IMR-90 (cell line): ENCODE data around the gene ATP13A1. TPM values are rescaled to one million over a fixed set of nuclear protein-coding genes. Genes with fewer than 3 reads are reported as not detected.

Source experiments
- ATAC-seq: fragments of 200-7000 bp; cut with Tn5 transposase; 2 replicates; pipeline ENCODE4 v1.9.1; 2020; ENCODE audit warnings: low read depth, mild to moderate bottlenecking, moderate library complexity
- BruUV-seq: library from RNA; stranded (reverse); fragments of 400-500 nt; replicated peaks from 2 replicates; lab custom pipeline; 2021; lab: Mats Ljungman, UMichigan
- CTCF ChIA-PET: fragments of 300-600 bp; formaldehyde crosslinking; extraction: SDS; loops from one replicate; lab custom pipeline; 2021; ENCODE audit warnings: antibody characterized with exemption; lab: Yijun Ruan, JAX
- POLR2A ChIA-PET: fragments of 300-600 bp; sonication (Branson Sonifier 250); formaldehyde crosslinking; loops from one replicate; lab custom pipeline; 2022; ENCODE audit warnings: antibody characterized with exemption; ENCODE audit not compliant: unreplicated experiment; lab: Charles Lee
- DNase-seq: peaks from one replicate; pipeline ENCODE4 v3.0.0; 2013
- H2AFZ ChIP-seq: replicated peaks from 2 replicates; pipeline ENCODE3; 2013; ENCODE audit warnings: low read length, mild to moderate bottlenecking; ENCODE audit not compliant: poor library complexity
- H2AK5ac ChIP-seq: 2 replicates; pipeline ENCODE4 v1.6.1; 2013; ENCODE audit warnings: low read depth, low read length, inconsistent platforms
- H2AK9ac ChIP-seq: replicated peaks from 2 replicates; pipeline ENCODE3; 2013; ENCODE audit warnings: mild to moderate bottlenecking, low read depth, low read length, moderate library complexity; ENCODE audit not compliant: poor library complexity
- H2BK120ac ChIP-seq: 2 replicates; pipeline ENCODE4 v1.6.1; 2013; ENCODE audit warnings: low read depth, low read length, inconsistent platforms
- H2BK15ac ChIP-seq: 3 replicates; pipeline ENCODE4 v1.6.1; 2013; ENCODE audit warnings: low read depth, low read length, inconsistent platforms
- H2BK20ac ChIP-seq: 2 replicates; pipeline ENCODE4 v1.6.1; 2013; ENCODE audit warnings: low read depth, mild to moderate bottlenecking, inconsistent platforms, low read length, moderate library complexity
- H2BK5ac ChIP-seq: 2 replicates; pipeline ENCODE4 v1.6.1; 2013; ENCODE audit warnings: mild to moderate bottlenecking, low read depth, low read length, inconsistent platforms; ENCODE audit not compliant: poor library complexity, severe bottlenecking
- H3K14ac ChIP-seq: replicated peaks from 2 replicates; pipeline ENCODE4 v1.6.1; 2013; ENCODE audit warnings: low read depth, low read length, inconsistent platforms
- H3K18ac ChIP-seq: 2 replicates; pipeline ENCODE4 v1.6.1; 2013; ENCODE audit warnings: low read depth, low read length, control low read depth
- H3K23ac ChIP-seq: 2 replicates; pipeline ENCODE4 v1.6.1; 2013; ENCODE audit warnings: low read depth, low read length, inconsistent platforms
- H3K27ac ChIP-seq: 2 replicates; pipeline ENCODE4 v1.5.1; 2013; ENCODE audit warnings: mild to moderate bottlenecking, control low read depth, low read length; ENCODE audit not compliant: insufficient read depth
- H3K27me3 ChIP-seq: 2 replicates; pipeline ENCODE4 v1.6.1; 2013; ENCODE audit warnings: low read length; ENCODE audit not compliant: control insufficient read depth, insufficient read depth
- H3K36me3 ChIP-seq: 2 replicates; pipeline ENCODE4 v1.6.1; 2013; ENCODE audit warnings: low read length, mixed read lengths; ENCODE audit not compliant: control insufficient read depth, insufficient read depth
- H3K4ac ChIP-seq: 2 replicates; pipeline ENCODE4 v1.6.1; 2013; ENCODE audit warnings: low read depth, low read length, inconsistent platforms
- H3K4me1 ChIP-seq: 2 replicates; pipeline ENCODE4 v1.6.1; 2013; ENCODE audit warnings: low read length, mixed read lengths; ENCODE audit not compliant: control insufficient read depth, insufficient read depth
- H3K4me2 ChIP-seq: 2 replicates; pipeline ENCODE4 v1.6.1; 2013; ENCODE audit warnings: low read depth, mild to moderate bottlenecking, control low read depth, low read length, moderate library complexity
- H3K4me3 ChIP-seq: 2 replicates; pipeline ENCODE4 v1.5.1; 2013; ENCODE audit warnings: low read depth, mild to moderate bottlenecking, control low read depth, low read length, moderate library complexity; ENCODE audit not compliant: insufficient read depth
- H3K56ac ChIP-seq: 2 replicates; pipeline ENCODE4 v1.6.1; 2013; ENCODE audit warnings: low read length, inconsistent platforms; ENCODE audit not compliant: insufficient read depth; ENCODE audit errors: extremely low read depth
- H3K79me1 ChIP-seq, 2 experiments: 2 replicates each; pipeline ENCODE4 v1.6.1; 2013; ENCODE audit warnings: low read length in 2 of 2, inconsistent platforms in 1 of 2, low read depth in 1 of 2
- H3K9ac ChIP-seq: 2 replicates; pipeline ENCODE4 v1.6.1; 2013; ENCODE audit warnings: low read depth, low read length, control low read depth
- H3K9me1 ChIP-seq: 2 replicates; pipeline ENCODE4 v1.6.1; 2013; ENCODE audit warnings: low read length, inconsistent platforms; ENCODE audit not compliant: insufficient read depth
- H3K9me3 ChIP-seq: 2 replicates; pipeline ENCODE4 v1.6.1; 2013; ENCODE audit warnings: low read length; ENCODE audit not compliant: control insufficient read depth, insufficient read depth
- H4K20me1 ChIP-seq: 2 replicates; pipeline ENCODE4 v1.6.1; 2013; ENCODE audit warnings: low read length, inconsistent platforms; ENCODE audit not compliant: insufficient read depth
- H4K5ac ChIP-seq: 2 replicates; pipeline ENCODE4 v1.6.1; 2013; ENCODE audit warnings: mild to moderate bottlenecking, low read depth, low read length, control low read depth
- H4K8ac ChIP-seq, 2 experiments: 2 replicates each; pipeline ENCODE4 v1.6.1; 2013; ENCODE audit warnings: low read depth in 2 of 2, low read length in 2 of 2, control low read depth in 1 of 2, inconsistent platforms in 1 of 2
- H4K91ac ChIP-seq: 2 replicates; pipeline ENCODE4 v1.6.1; 2013; ENCODE audit warnings: low read depth, low read length, inconsistent platforms; ENCODE audit not compliant: insufficient read depth
- BHLHE40 ChIP-seq: fragments of 150-350 bp; IDR thresholded peaks from 2 replicates; pipeline ENCODE4 v1.6.1; 2016; ENCODE audit warnings: mild to moderate bottlenecking, low read depth, low read length
- CEBPB ChIP-seq: IDR thresholded peaks from 2 replicates; pipeline ENCODE4 v1.6.1; 2012; ENCODE audit warnings: low read depth, low read length, improper control_type of control experiment
- CHD1 ChIP-seq: IDR thresholded peaks from 2 replicates; pipeline ENCODE4 v1.6.1; 2012; ENCODE audit warnings: low read depth, low read length, improper control_type of control experiment
- ELK1 ChIP-seq: fragments of 150-350 bp; IDR thresholded peaks from 2 replicates; pipeline ENCODE4 v1.6.1; 2016; ENCODE audit warnings: low read depth, mild to moderate bottlenecking, low read length, moderate library complexity, borderline replicate concordance
- FOS ChIP-seq: fragments of 150-350 bp; IDR thresholded peaks from 2 replicates; pipeline ENCODE4 v1.6.1; 2016; ENCODE audit warnings: low read depth, low read length
- MAFK ChIP-seq: IDR thresholded peaks from 2 replicates; pipeline ENCODE4 v1.6.1; 2012; ENCODE audit warnings: low read depth, low read length, improper control_type of control experiment
- MAZ ChIP-seq: IDR thresholded peaks from 2 replicates; pipeline ENCODE4 v1.6.1; 2012; ENCODE audit warnings: low read depth, mild to moderate bottlenecking, low read length, improper control_type of control experiment, moderate library complexity, borderline replicate concordance
- MXI1 ChIP-seq: IDR thresholded peaks from 2 replicates; pipeline ENCODE4 v1.6.1; 2012; ENCODE audit warnings: low read depth, mild to moderate bottlenecking, low read length, moderate library complexity, borderline replicate concordance
- NFE2L2 ChIP-seq: fragments of 150-350 bp; IDR thresholded peaks from 2 replicates; pipeline ENCODE4 v1.6.1; 2016; ENCODE audit warnings: low read depth, mild to moderate bottlenecking, low read length
- POLR2A ChIP-seq: IDR thresholded peaks from 2 replicates; pipeline ENCODE4 v1.6.1; 2012; ENCODE audit warnings: mild to moderate bottlenecking, low read depth, low read length
- RCOR1 ChIP-seq: IDR thresholded peaks from 2 replicates; pipeline ENCODE4 v1.6.1; 2012; ENCODE audit warnings: mild to moderate bottlenecking, low read length, improper control_type of control experiment; ENCODE audit not compliant: insufficient replicate concordance
- RFX5 ChIP-seq: IDR thresholded peaks from 2 replicates; pipeline ENCODE4 v1.8.0; 2012; ENCODE audit warnings: low read depth, mild to moderate bottlenecking, low read length, moderate library complexity
- SMC3 ChIP-seq: fragments of 150-350 bp; IDR thresholded peaks from 2 replicates; pipeline ENCODE4 v1.6.1; 2016; ENCODE audit warnings: low read depth, mild to moderate bottlenecking, antibody characterized with exemption, low read length, moderate library complexity
- USF2 ChIP-seq: fragments of 150-350 bp; IDR thresholded peaks from 2 replicates; pipeline ENCODE4 v1.6.1; 2017; ENCODE audit warnings: mild to moderate bottlenecking, antibody characterized with exemption, low read length, low read depth
- WGBS, 2 experiments: methylation state at CpG; one replicate each; pipeline versions ENCODE4 v1.1.5 to v1.1.7; 2013; ENCODE audit warnings: missing lambda C conversion rate in 2 of 2; ENCODE audit not compliant: insufficient read length in 1 of 2; ENCODE audit errors: extremely low coverage in 2 of 2; 5-methylcytosine and 5-hydroxymethylcytosine counted together
- dilution Hi-C: fragments of 300-500 bp; cut with HindIII; formaldehyde crosslinking; loops from one replicate; pipeline ENCODE4 v1.14.3; 2018; ENCODE audit warnings: low sequenced_read_pairs; ENCODE audit not compliant: unreplicated experiment
- in situ Hi-C: fragments of 300-500 bp; cut with MboI; formaldehyde crosslinking; loops from 3 replicates; pipeline ENCODE4 v1.14.3; 2019; ENCODE audit warnings: low sequenced_read_pairs, inconsistent platforms, mixed read lengths
- intact Hi-C: fragments of 100-400 bp; cut with micrococcal nuclease; formaldehyde crosslinking; loops from 2 replicates; pipeline ENCODE4 v1.10.0; 2022
- polyA plus RNA-seq, 3 experiments: library from polyadenylated mRNA; depleted of rRNA; stranded (reverse); fragments of >200 nt; gene quantifications; 2 replicates each; pipeline ENCODE4 v1.2.3, GENCODE V29; 2012; ENCODE audit warnings: low replicate concordance in 1 of 3
- total RNA-seq: library from RNA; depleted of rRNA; stranded (reverse); fragments of >200 nt; gene quantifications from 2 replicates; pipeline ENCODE4 v1.2.3, GENCODE V29; 2012
- TF ChIP-seq, protein P1 (sequence below): conservative IDR thresholded peaks from 2 replicates; pipeline ENCODE4 v1.5.1; 2012; ENCODE audit warnings: mild to moderate bottlenecking, low read depth, low read length, improper control_type of control experiment

Gene ATP13A1
- total and polyA plus RNA-seq, 2 of the 4 experiments (the other 2 are of a cell fraction), result 13.3 to 43.8 TPM

- Histone ChIP-seq H3K14ac (no peak overlapping the region), H3K9me3 (peaks cover 61% of the 10 kb centered on the region), H2BK120ac (no peak overlapping the region), H2BK5ac (no peak overlapping the region), H3K9me1 (no peaks in the 10 kb centered on the region), H3K23ac (no peak overlapping the region), H3K56ac (no peak overlapping the region), H3K27ac (no peak overlapping the region), H3K4me2 (no peak overlapping the region), H3K18ac (no peak overlapping the region), H2AK5ac (no peak overlapping the region), H4K8ac (no peak overlapping the region), H3K36me3 (peaks cover 3% of the 10 kb centered on the region; the same call in 1 of the 2 replicates), H3K27me3 (no peaks in the 10 kb centered on the region), H2BK15ac (no peak overlapping the region), H4K5ac (no peak overlapping the region), H2AFZ (no peak overlapping the region), H3K79me1 (no peaks in the 10 kb centered on the region), H3K4me1 (no peaks in the 10 kb centered on the region), H4K91ac (no peak overlapping the region), H3K4me3 (no peak overlapping the region), H2BK20ac (no peak overlapping the region), H3K9ac (no peak overlapping the region), H4K20me1 (no peaks in the 10 kb centered on the region), H2AK9ac (no peak overlapping the region), H3K4ac (no peak overlapping the region)
- DNase-seq (no peak), ATAC-seq (no peak)
- CTCF ChIA-PET, result no interaction called here
- BruUV-seq, result no TSS peak
- intact Hi-C loops (no loop called here), in situ Hi-C loops (no loop called here), dilution Hi-C loops (no loop called here)
- TF ChIP-seq MAFK (no peak), BHLHE40 (no peak), USF2 (no peak), CEBPB (no peak), RFX5 (no peak), NFE2L2 (no peak), MXI1 (no peak), FOS (no peak), MAZ (no peak), RCOR1 (no peak), ELK1 (no peak), CHD1 (no peak), SMC3 (no peak), POLR2A (no peak)
- TF ChIP-seq, protein P1, sequence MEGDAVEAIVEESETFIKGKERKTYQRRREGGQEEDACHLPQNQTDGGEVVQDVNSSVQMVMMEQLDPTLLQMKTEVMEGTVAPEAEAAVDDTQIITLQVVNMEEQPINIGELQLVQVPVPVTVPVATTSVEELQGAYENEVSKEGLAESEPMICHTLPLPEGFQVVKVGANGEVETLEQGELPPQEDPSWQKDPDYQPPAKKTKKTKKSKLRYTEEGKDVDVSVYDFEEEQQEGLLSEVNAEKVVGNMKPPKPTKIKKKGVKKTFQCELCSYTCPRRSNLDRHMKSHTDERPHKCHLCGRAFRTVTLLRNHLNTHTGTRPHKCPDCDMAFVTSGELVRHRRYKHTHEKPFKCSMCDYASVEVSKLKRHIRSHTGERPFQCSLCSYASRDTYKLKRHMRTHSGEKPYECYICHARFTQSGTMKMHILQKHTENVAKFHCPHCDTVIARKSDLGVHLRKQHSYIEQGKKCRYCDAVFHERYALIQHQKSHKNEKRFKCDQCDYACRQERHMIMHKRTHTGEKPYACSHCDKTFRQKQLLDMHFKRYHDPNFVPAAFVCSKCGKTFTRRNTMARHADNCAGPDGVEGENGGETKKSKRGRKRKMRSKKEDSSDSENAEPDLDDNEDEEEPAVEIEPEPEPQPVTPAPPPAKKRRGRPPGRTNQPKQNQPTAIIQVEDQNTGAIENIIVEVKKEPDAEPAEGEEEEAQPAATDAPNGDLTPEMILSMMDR, result no peak
- POLR2A ChIA-PET, result no interaction called here
- WGBS, 2 experiments, result 76% methylated on average over 5 of the region's 6 CpGs; no CpG with 5 or more reads in 1 of the 2 experiments
Measured at GRCh38 chr19:19704836-19705235, 41.4 kb upstream of the ATP13A1 start.
